CD14-positive monocyte (primary cell): Measurements from ENCODE around the gene MCOLN2. TPM values are rescaled to one million over a fixed set of nuclear protein-coding genes. Genes with fewer than 3 reads are reported as not detected.

ENCODE experiments used
- DNase-seq, 3 donors: peaks; one replicate each; pipeline ENCODE4 v3.0.0-alpha.2; 2011 to 2022
- H2AFZ ChIP-seq: 2 replicates; pipeline ENCODE4 v1.6.0; 2012; ENCODE audit warnings: mild to moderate bottlenecking, low read depth, low read length, inconsistent platforms; ENCODE audit not compliant: insufficient read depth, poor library complexity, severe bottlenecking
- H3K27ac ChIP-seq, 2 donors: 1 replicate in 1 of 2; 2 replicates in 1 of 2; pipeline ENCODE4 v1.5.1; 2012 to 2013; ENCODE audit warnings: low read length in 2 of 2, control low read depth in 1 of 2, inconsistent platforms in 1 of 2, low read depth in 1 of 2, mild to moderate bottlenecking in 1 of 2
- H3K27me3 ChIP-seq, 2 donors: one replicate each; pipeline versions ENCODE4 v1.6.0 to v1.6.1; 2011 to 2013; ENCODE audit warnings: low read length in 2 of 2; ENCODE audit not compliant: control insufficient read depth in 2 of 2, insufficient read depth in 2 of 2
- H3K36me3 ChIP-seq, 2 donors: replicated peaks in 1 of 2; 1 replicate in 1 of 2; 2 replicates in 1 of 2; pipeline versions ENCODE4 v1.5.1 to v1.6.1; 2012 to 2013; ENCODE audit warnings: low read length in 2 of 2, control low read depth in 1 of 2, inconsistent platforms in 1 of 2, mild to moderate bottlenecking in 1 of 2; ENCODE audit not compliant: insufficient read depth in 2 of 2, control insufficient read depth in 1 of 2
- H3K4me1 ChIP-seq, 2 donors: 1 replicate in 1 of 2; 2 replicates in 1 of 2; pipeline versions ENCODE4 v1.5.1 to v1.6.1; 2012 to 2013; ENCODE audit warnings: low read length in 2 of 2, control low read depth in 1 of 2, inconsistent platforms in 1 of 2, mild to moderate bottlenecking in 1 of 2, moderate library complexity in 1 of 2; ENCODE audit not compliant: insufficient read depth in 2 of 2, control insufficient read depth in 1 of 2
- H3K4me2 ChIP-seq: replicated peaks from 2 replicates; pipeline ENCODE3; 2012; ENCODE audit warnings: low read length, moderate library complexity, mild to moderate bottlenecking; ENCODE audit not compliant: poor library complexity, severe bottlenecking; ENCODE audit errors: extremely low read depth
- H3K4me3 ChIP-seq, 3 experiments: fragments of 200-600 bp in 1 of 3; sonication (generic) in 1 of 3; replicated peaks in 1 of 3; 1 replicate in 2 of 3; 2 replicates in 1 of 3; pipeline ENCODE4 v1.5.1; 2011 to 2013; ENCODE audit warnings: low read length in 3 of 3, mild to moderate bottlenecking in 3 of 3, control low read depth in 2 of 3, low read depth in 2 of 3, inconsistent platforms in 1 of 3, moderate library complexity in 1 of 3
- H3K79me2 ChIP-seq: 2 replicates; pipeline ENCODE4 v1.6.0; 2012; ENCODE audit warnings: mild to moderate bottlenecking, control low read depth, inconsistent platforms, low read length, moderate library complexity; ENCODE audit not compliant: insufficient read depth
- H3K9ac ChIP-seq: 2 replicates; pipeline ENCODE4 v1.6.0; 2017; ENCODE audit warnings: low read length, mild to moderate bottlenecking; ENCODE audit not compliant: insufficient read depth, poor library complexity, severe bottlenecking
- H3K9me3 ChIP-seq, 2 donors: replicated peaks in 1 of 2; 1 replicate in 1 of 2; 2 replicates in 1 of 2; pipeline versions ENCODE4 v1.5.1 to v1.6.1; 2012 to 2013; ENCODE audit warnings: low read length in 2 of 2, control low read depth in 1 of 2; ENCODE audit not compliant: control insufficient read depth in 1 of 2, insufficient read depth in 1 of 2
- H4K20me1 ChIP-seq: 2 replicates; pipeline ENCODE4 v1.6.0; 2012; ENCODE audit warnings: mild to moderate bottlenecking, low read length, control low read depth, moderate library complexity; ENCODE audit not compliant: insufficient read depth
- H3K27ac Mint-ChIP-seq, 7 donors: one replicate each; pipeline ENCODE4 v1.8.0; 2020; ENCODE audit warnings: mild to moderate bottlenecking in 7 of 7, mixed read lengths in 7 of 7, moderate library complexity in 6 of 7, inconsistent platforms in 2 of 7
- H3K27me3 Mint-ChIP-seq, 3 donors: one replicate each; pipeline ENCODE4 v1.8.0; 2021 to 2022; ENCODE audit warnings: low read depth in 3 of 3, mild to moderate bottlenecking in 3 of 3, mixed read lengths in 3 of 3, moderate library complexity in 3 of 3, inconsistent platforms in 1 of 3
- H3K36me3 Mint-ChIP-seq, 2 donors: one replicate each; pipeline ENCODE4 v1.8.0; 2020; ENCODE audit warnings: mixed read lengths in 2 of 2, inconsistent platforms in 1 of 2, mild to moderate bottlenecking in 1 of 2
- H3K4me1 Mint-ChIP-seq: one replicate; pipeline ENCODE4 v1.8.0; 2020; ENCODE audit warnings: mild to moderate bottlenecking, mixed read lengths
- H3K4me3 Mint-ChIP-seq, 2 donors: one replicate each; pipeline ENCODE4 v1.8.0; 2020; ENCODE audit warnings: mild to moderate bottlenecking in 2 of 2, mixed read lengths in 2 of 2, moderate library complexity in 1 of 2
- H3K9me3 Mint-ChIP-seq, 7 donors: one replicate each; pipeline ENCODE4 v1.8.0; 2020 to 2022; ENCODE audit warnings: mixed read lengths in 7 of 7, mild to moderate bottlenecking in 6 of 7, moderate library complexity in 6 of 7, inconsistent platforms in 2 of 7
- WGBS: methylation state at CpG from one replicate; pipeline ENCODE4 v1.1.5; 2013; ENCODE audit warnings: missing lambda C conversion rate; ENCODE audit not compliant: insufficient coverage; 5-methylcytosine and 5-hydroxymethylcytosine counted together
- intact Hi-C, 2 donors: fragments of 100-400 bp; cut with micrococcal nuclease; formaldehyde crosslinking; loops; one replicate each; pipeline versions ENCODE4 v1.15.0 to v1.15.1; 2023
- polyA plus RNA-seq, 3 donors: library from polyadenylated mRNA; depleted of rRNA in 1 of 3; unstranded in 2 of 3; stranded (reverse) in 1 of 3; fragments of 300-500 nt in 2 of 3; fragments of >200 nt in 1 of 3; fragmentation: Illumina TruSeq in 2 of 3; gene quantifications; 1 replicate in 2 of 3; 2 replicates in 1 of 3; pipeline ENCODE4 v1.2.3, GENCODE V29; 2012 to 2021
- TF ChIP-seq, protein P1 (sequence below): fragments of 200-600 bp; IDR thresholded peaks from one replicate; pipeline ENCODE4 v1.8.0; 2022; ENCODE audit warnings: antibody characterized with exemption, mild to moderate bottlenecking

MCOLN2 gene
- polyA plus RNA-seq, 3 donors, result 0.51 to 2.7 (median 1.1) TPM

DNA sequence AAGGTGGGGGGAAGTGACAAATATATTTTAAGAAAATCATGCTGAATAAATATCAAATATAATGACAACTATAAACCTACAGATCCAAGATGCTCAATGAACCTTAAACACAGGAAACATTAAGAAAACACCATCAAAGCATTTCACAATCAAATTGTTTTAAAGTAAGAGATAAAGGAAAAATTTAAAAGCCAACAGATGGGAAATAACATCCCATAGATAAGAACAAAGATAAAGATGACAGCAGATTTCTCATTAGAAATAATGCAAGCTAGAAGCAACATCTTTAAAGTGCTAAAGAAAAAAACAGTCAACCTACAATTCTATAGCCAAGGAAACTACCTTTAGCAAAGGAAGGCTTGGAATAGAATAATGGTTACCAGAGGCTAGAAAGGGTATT lies 33.6 kb upstream of the MCOLN2 start:
- Histone ChIP-seq H3K79me2 (no peaks in the 10 kb centered on the region), H3K4me3 (no peak overlapping the region), H3K36me3 (no peaks in the 10 kb centered on the region), H3K27ac (no peak overlapping the region), H2AFZ (no peak overlapping the region), H3K9me3 (no peaks in the 10 kb centered on the region), H3K27me3 (peaks cover 2 to 3% of the 10 kb centered on the region in 2 donors), H3K4me1 (no peaks in the 10 kb centered on the region), H3K4me2 (no peak overlapping the region), H4K20me1 (no peaks in the 10 kb centered on the region), H3K9ac (no peak overlapping the region)
- TF ChIP-seq, protein P1, sequence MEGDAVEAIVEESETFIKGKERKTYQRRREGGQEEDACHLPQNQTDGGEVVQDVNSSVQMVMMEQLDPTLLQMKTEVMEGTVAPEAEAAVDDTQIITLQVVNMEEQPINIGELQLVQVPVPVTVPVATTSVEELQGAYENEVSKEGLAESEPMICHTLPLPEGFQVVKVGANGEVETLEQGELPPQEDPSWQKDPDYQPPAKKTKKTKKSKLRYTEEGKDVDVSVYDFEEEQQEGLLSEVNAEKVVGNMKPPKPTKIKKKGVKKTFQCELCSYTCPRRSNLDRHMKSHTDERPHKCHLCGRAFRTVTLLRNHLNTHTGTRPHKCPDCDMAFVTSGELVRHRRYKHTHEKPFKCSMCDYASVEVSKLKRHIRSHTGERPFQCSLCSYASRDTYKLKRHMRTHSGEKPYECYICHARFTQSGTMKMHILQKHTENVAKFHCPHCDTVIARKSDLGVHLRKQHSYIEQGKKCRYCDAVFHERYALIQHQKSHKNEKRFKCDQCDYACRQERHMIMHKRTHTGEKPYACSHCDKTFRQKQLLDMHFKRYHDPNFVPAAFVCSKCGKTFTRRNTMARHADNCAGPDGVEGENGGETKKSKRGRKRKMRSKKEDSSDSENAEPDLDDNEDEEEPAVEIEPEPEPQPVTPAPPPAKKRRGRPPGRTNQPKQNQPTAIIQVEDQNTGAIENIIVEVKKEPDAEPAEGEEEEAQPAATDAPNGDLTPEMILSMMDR, result no peak
- peaks cover 0 to 2% (median 0%) of the 10 kb centered on the region in 7 donors for H3K9me3 Mint-ChIP-seq
- no peak overlapping the region for H3K4me3 Mint-ChIP-seq
- no peak overlapping the region for H3K27ac Mint-ChIP-seq
- H3K27me3 Mint-ChIP-seq, result peaks cover 0 to 6% (median 2%) of the 10 kb centered on the region in 3 donors
- intact Hi-C loops, result no loop called here
- no peaks in the 10 kb centered on the region for H3K4me1 Mint-ChIP-seq
- DNase-seq, result no peak
- no peaks in the 10 kb centered on the region for H3K36me3 Mint-ChIP-seq

DNA sequence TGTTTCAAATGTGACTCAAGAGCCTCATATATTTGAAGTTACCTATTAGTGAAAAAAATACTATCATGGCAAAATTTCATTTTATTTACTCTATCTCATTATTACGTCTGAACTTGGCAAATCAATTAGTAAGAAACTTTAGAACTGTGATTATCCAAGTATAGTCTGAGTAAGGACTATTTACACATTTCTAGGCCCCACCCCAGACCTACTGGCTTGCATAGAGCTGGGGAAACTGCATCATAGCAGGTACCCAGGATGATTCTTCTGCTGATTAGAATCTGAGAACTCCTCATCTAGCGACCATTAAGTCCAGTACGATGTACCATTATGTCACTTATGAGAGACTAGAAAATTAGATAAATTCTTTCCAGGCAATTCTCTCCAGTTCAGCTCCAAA lies 31.2 kb upstream of the MCOLN2 start:
- H2AFZ ChIP-seq, result no peak overlapping the region
- no peaks in the 10 kb centered on the region for H4K20me1 ChIP-seq
- H3K9me3 ChIP-seq, result no peaks in the 10 kb centered on the region
- no peak overlapping the region for H3K27ac ChIP-seq
- intact Hi-C loops, result no loop called here
- H3K4me3 ChIP-seq, result no peak overlapping the region
- no CpG with 5 or more reads among the region's 3 CpGs for WGBS
- H3K36me3 Mint-ChIP-seq, result no peaks in the 10 kb centered on the region
- no peaks in the 10 kb centered on the region for H3K4me1 Mint-ChIP-seq
- TF ChIP-seq, protein P1, result no peak
- no peaks in the 10 kb centered on the region for H3K36me3 ChIP-seq
- no peaks in the 10 kb centered on the region for H3K4me1 ChIP-seq
- no peaks in the 10 kb centered on the region for H3K79me2 ChIP-seq
- no peak overlapping the region for H3K4me3 Mint-ChIP-seq
- no peak overlapping the region for H3K4me2 ChIP-seq
- DNase-seq, result no peak
- no peak overlapping the region for H3K9ac ChIP-seq
- H3K27me3 ChIP-seq, result no peaks in the 10 kb centered on the region
- peaks cover 0 to 2% (median 0%) of the 10 kb centered on the region in 7 donors for H3K9me3 Mint-ChIP-seq
- peaks cover 0 to 5% (median 0%) of the 10 kb centered on the region in 3 donors for H3K27me3 Mint-ChIP-seq
- H3K27ac Mint-ChIP-seq, result no peak overlapping the region
